HG03378 (cell line): ENCODE results near the gene ARL6IP4.
A peak's percentile ranks its signal among the peaks of the same experiment; 100 is the strongest.

Source experiments
- ATAC-seq: cut with Tn5 transposase; IDR thresholded peaks from one replicate; pipeline ENCODE4 v1.9.1; 2021; ENCODE audit warnings: mild to moderate bottlenecking, moderate library complexity; ENCODE audit not compliant: unreplicated experiment

Gene ARL6IP4

DNA sequence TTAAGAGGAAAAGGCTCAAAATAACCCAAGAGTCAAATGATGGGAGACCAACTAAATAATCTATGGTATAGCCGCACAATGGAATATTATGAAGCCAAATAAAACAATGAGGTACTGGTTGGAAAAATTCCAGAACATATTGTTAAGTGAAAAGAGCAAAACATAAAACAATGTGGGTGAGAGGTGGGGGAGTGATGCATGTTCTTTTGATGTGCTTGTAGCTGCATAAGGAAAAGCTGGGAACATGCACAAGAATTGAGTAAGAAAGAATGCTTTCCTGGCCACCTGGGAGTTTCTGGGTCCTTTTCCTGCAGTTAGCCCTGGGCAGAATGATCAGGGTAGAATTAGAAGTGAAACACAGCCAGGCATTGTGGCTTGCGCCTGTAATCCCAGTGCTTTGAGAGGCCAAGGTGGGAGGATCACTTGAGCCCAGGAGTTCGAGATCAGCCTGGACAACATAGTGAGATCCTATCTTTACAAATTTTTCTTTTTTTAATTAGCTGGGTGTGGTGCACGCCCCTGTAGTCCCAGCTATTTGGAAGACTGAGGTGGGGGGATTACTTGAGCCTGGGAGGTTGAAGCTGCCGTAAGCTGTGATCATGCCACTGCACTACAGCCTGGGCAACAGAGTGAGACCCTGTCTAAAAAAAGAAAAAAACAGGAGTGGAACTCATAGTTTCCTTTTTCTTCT, 22.1 kb upstream of the ARL6IP4 start:
- no peak for ATAC-seq

- ATAC-seq, result no peak
These were observed 20.8 kb upstream of the ARL6IP4 start for GRCh38 chr12:122959566-122960192.

- no peak for ATAC-seq
These were observed 20.3 kb upstream of the ARL6IP4 start for GRCh38 chr12:122960193-122960569.

GRCh38 chr12:122961531-122962329, 18.8 kb upstream of the ARL6IP4 start:
- no peak for ATAC-seq

DNA sequence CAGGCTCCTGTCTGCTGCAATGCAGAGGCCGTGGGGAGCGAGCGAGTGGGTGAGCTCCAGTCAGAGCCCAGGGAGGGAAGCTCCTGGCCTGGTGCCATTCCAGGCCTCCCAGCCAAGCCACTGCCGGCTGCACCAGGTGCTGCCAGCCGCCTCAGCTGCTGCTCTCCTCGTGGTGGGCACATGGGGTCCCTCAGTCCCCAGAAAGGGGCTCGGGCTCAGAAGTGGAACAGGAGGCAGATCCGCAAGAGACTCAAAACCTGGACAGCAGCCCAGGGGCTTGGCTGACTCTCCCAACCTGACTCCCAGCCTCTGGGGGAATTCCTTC, 16.6 kb upstream of the ARL6IP4 start:
- ATAC-seq, result no peak

GRCh38 chr12:122964439-122965257, 15.8 kb upstream of the ARL6IP4 start:
- ATAC-seq, result no peak

DNA sequence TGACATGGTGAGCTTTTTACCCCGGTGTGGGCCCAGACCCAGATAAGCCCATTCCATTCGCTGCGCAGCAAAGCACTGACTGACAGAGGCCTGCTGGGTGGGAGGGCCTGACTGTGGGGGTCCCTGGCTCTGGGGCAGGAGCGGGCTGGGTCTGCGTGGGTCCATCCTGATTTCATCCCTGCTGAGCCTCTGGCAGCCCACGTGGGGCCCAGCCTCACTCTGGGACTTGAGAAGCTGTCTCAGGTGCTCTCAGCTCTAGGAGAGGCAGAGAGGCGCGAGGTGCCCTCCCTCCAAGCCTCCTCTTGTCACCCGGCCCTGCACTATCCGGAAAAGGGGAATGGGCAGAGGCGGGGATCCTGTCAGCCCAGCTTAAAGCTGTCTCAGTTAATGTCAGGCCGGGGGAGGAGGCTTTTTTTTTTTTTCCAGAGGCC, 15.1 kb upstream of the ARL6IP4 start:
- ATAC-seq, result no peak

- no peak for ATAC-seq
These were observed 14.4 kb upstream of the ARL6IP4 start, which contains the start of gene ABCB9 for GRCh38 chr12:122965851-122966742. TSS of gene ABCB9 (minus strand) at chr12:122966463. CDS start at chr12:122960235, 6,228 bp downstream.

GRCh38 chr12:122966743-122967550, 13.5 kb upstream of the ARL6IP4 start:
- no peak for ATAC-seq

DNA sequence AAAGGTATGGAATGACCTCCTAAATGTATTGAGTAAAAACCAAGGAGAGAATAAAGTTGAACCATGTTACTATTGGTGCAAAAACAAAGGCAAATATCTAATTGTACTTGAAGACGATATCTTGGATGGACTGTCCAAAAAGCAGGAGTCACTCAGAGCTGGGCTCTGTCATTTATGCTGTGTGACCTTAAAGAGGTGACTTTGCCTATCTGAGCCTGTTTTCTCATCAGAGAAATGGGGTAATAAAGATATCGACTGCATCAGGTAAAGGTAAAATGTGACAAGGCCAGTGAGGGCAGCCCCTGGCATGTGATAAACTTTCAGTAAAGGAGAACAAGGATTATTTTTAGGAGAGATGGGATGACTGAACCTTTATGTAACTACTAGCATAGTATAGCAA, 12.4 kb upstream of the ARL6IP4 start:
- no peak for ATAC-seq

DNA sequence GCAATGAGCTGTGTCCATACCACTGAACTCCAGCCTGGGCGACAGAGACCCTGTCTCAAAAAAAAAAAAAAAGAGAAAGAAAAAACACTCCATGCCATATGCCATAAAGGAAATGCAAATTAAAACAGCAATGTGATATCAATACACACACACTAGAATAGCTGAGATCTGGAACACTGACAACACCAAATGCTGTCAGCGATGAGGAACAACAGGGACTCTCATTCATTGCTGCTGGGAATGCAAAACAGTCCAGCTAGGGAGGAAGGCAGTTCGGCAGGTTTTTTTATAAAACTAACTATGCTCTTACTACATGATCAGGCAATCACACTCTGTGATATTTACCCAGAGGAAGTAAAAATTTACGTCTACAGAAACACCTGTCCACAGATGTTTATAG, 10.8 kb upstream of the ARL6IP4 start:
- ATAC-seq, result no peak

- ATAC-seq, result peak; percentile 74
These were observed 6.1 kb upstream of the ARL6IP4 start for GRCh38 chr12:122974274-122974891.

GRCh38 chr12:122974892-122975789, 5.3 kb upstream of the ARL6IP4 start, which contains the start of gene OGFOD2:
TSS of gene OGFOD2 (plus strand) at chr12:122975244. CDS start at chr12:122975252, 8 bp downstream.
- peak; percentile 56 for ATAC-seq

DNA sequence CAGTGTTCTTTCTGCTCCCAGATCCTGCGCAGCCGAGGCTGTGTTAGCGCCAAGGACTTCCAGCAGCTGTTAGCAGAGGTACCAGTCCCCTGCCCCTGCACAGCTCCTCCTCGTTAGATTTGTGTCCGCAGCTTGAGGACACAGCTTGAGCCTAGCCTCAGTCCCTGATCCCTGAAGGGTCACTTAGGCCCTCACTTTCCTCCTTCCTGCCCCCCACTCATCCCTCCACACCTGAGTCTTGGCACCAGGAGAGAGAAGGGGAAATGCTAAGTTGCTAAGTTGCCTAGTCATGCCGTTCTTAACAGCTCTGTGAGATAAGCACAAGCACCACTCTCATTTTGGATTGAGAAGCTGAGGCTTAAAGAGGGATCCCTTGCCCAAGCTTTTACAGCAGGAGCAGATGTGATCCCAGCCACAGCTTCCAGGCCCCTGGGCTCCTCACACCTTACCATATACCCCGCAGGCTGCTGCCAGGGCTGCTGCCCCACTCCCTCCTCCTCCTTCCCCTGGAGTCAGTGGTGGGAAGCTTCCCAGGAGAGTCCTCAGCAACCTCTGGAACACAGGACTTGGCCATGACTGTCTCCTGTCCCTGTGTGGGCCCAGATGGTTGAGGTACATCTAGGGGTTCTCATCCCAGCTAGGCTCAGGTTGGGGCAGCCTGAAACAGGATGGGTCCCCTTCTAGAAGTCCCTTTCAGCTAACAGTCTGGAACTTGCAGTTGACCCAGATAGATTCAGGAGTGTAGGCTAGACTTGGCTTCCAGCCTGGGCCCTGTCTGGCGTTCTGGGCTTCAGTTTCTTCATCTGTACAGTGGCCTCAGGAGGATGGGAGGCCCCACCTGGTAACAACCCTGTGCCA, 4.5 kb upstream of the ARL6IP4 start:
- no peak for ATAC-seq

GRCh38 chr12:122976648-122976975, 3.9 kb upstream of the ARL6IP4 start:
- no peak for ATAC-seq

DNA sequence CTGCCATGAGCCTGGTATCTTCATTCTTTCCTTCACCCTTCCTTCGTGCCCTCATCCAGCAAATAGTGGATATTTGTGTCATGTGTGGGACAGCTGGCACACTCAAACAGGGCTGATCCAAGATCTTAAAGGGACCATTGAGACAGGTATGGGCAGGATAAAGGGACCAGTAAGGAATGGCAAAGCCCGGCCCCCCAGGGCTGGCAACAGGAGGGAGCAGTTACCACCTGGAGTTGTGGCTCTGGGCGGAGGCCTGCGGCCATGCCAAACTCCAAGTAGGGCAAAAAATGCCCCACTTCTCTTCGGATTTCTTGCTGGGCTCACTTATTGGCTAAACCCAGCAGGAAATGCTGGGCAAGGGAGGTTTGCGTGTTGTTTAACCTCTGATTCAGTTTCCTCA, 3.3 kb upstream of the ARL6IP4 start:
- ATAC-seq, result no peak
